AG04450 (cell line): ENCODE data around the gene HOGA1. TPM values are rescaled to one million over a fixed set of nuclear protein-coding genes. Genes with fewer than 3 reads are reported as not detected.
"Not testable (repeated sequence)": the region's sequence is repeated elsewhere in the genome, so short reads cannot be mapped to it uniquely, and the experiment has no call there.

Experiments used
- CTCF ChIA-PET: fragments of 300-600, 350-600 bp; formaldehyde crosslinking; extraction: SDS; loops from one replicate; lab custom pipeline; 2022; ENCODE audit warnings: antibody characterized with exemption, inconsistent platforms; lab: Charles Lee
- POLR2A ChIA-PET: fragments of 350-600 bp; formaldehyde crosslinking; extraction: SDS; loops from one replicate; lab custom pipeline; 2021; ENCODE audit warnings: antibody characterized with exemption, inconsistent platforms; lab: Yijun Ruan, JAX
- DNase-seq: peaks from one replicate; pipeline ENCODE4 v3.0.0-alpha.2; 2011; ENCODE audit warnings: low read depth, low spot score
- H3K27ac ChIP-seq: one replicate; pipeline ENCODE4 v1.5.1; 2012; ENCODE audit warnings: low read depth, low read length, control low read depth
- H3K27me3 ChIP-seq: one replicate; pipeline ENCODE4 v1.6.0; 2012; ENCODE audit warnings: low read length; ENCODE audit not compliant: control insufficient read depth, insufficient read depth
- H3K4me3 ChIP-seq: 2 replicates; pipeline ENCODE4 v1.5.1; 2011; ENCODE audit warnings: mild to moderate bottlenecking, low read depth, low read length, control low read depth
- H3K9me3 ChIP-seq: 2 replicates; pipeline ENCODE4 v1.5.1; 2012; ENCODE audit warnings: low read length; ENCODE audit not compliant: control insufficient read depth, insufficient read depth
- polyA plus RNA-seq: library from polyadenylated mRNA; depleted of rRNA; stranded (reverse); fragments of >200 nt; gene quantifications from 2 replicates; pipeline ENCODE4 v1.2.3, GENCODE V29; 2011
- TF ChIP-seq, protein P1 (sequence below): IDR thresholded peaks from 2 replicates; pipeline ENCODE4 v1.5.1; 2011; ENCODE audit warnings: low read depth, low read length, control low read depth, inconsistent platforms

The HOGA1 gene
- polyA plus RNA-seq, 1 experiment: 0.53 TPM

DNA sequence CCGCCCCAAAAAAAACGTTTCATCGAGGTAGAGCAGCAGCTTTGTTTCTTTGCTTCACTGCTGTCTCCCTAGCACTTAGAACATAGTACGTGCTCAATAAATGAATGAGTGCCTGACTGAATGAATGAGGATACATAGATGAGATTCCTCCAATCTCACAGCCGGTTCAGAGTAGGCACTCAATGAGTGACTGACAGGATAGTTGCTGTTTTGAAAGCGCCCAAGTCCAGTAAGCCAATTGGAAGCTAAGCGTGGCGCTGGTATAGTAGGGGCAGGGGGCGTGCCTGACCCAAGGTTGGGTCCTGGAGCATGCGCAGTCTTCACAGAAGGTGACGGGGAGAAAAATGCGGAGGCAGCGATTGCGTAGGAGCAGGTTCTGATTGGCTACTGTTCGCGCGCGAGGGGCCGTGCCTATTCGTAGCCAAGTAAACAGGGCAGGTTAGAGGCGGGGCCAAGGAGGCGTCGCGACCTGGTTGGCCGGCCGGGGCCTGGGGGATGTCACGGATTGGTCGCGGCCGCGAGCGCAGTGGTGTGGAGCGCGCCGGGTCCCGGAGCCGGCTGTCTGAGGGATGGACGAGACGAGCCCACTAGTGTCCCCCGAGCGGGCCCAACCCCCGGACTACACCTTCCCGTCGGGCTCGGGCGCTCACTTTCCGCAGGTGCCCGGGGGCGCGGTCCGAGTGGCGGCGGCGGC, 56.1 kb downstream of the HOGA1 start, which contains the start of gene PI4K2A:
PI4K2A (plus strand) TSS at position 498 of the 694 bp plus-strand sequence; CDS start at position 570, 72 bp downstream.
- TF ChIP-seq, protein P1, sequence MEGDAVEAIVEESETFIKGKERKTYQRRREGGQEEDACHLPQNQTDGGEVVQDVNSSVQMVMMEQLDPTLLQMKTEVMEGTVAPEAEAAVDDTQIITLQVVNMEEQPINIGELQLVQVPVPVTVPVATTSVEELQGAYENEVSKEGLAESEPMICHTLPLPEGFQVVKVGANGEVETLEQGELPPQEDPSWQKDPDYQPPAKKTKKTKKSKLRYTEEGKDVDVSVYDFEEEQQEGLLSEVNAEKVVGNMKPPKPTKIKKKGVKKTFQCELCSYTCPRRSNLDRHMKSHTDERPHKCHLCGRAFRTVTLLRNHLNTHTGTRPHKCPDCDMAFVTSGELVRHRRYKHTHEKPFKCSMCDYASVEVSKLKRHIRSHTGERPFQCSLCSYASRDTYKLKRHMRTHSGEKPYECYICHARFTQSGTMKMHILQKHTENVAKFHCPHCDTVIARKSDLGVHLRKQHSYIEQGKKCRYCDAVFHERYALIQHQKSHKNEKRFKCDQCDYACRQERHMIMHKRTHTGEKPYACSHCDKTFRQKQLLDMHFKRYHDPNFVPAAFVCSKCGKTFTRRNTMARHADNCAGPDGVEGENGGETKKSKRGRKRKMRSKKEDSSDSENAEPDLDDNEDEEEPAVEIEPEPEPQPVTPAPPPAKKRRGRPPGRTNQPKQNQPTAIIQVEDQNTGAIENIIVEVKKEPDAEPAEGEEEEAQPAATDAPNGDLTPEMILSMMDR: no peak
- no peaks in the 10 kb centered on the region; the same call in 1 of the 2 replicates for H3K9me3 ChIP-seq
- H3K27ac ChIP-seq: peak within 1 kb of the TSS; percentile 73
- H3K27me3 ChIP-seq: no peaks in the 10 kb centered on the region
- ChIA-PET CTCF (interaction anchor here (1.0 to 2.0 kb wide), 2 partner anchors 27 to 68 kb away, joined by 3 to 10 read pairs; partner anchors contain the start of gene ANKRD2), POLR2A (interaction anchor here (0.6 to 3.0 kb wide), 5 partner anchors 9 to 101 kb away, joined by 3 to 19 read pairs (median 5); partner anchors contain the start of gene AVPI1)
- H3K4me3 ChIP-seq: peak within 1 kb of the TSS; percentile 83
- DNase-seq: peak; percentile 98

GRCh38 chr10:97640868-97641811, 57.0 kb downstream of the HOGA1 start:
- POLR2A ChIA-PET: interaction anchor here (0.5 to 3.0 kb wide), 5 partner anchors 8 to 73 kb away, joined by 3 to 19 read pairs (median 5); partner anchors contain the start of genes AVPI1 and MARVELD1
- peak overlapping the region; percentile 83 for H3K4me3 ChIP-seq
- H3K9me3 ChIP-seq: no peaks in the 10 kb centered on the region; the same call in 1 of the 2 replicates
- TF ChIP-seq, protein P1: no peak
- CTCF ChIA-PET: interaction anchor here (0.8 to 2.0 kb wide), 4 partner anchors 28 to 141 kb away, joined by 3 to 10 read pairs (median 3); partner anchors contain the start of gene ANKRD2
- peak overlapping the region; percentile 73 for H3K27ac ChIP-seq
- H3K27me3 ChIP-seq: no peaks in the 10 kb centered on the region
- peak; percentile 24 for DNase-seq

DNA sequence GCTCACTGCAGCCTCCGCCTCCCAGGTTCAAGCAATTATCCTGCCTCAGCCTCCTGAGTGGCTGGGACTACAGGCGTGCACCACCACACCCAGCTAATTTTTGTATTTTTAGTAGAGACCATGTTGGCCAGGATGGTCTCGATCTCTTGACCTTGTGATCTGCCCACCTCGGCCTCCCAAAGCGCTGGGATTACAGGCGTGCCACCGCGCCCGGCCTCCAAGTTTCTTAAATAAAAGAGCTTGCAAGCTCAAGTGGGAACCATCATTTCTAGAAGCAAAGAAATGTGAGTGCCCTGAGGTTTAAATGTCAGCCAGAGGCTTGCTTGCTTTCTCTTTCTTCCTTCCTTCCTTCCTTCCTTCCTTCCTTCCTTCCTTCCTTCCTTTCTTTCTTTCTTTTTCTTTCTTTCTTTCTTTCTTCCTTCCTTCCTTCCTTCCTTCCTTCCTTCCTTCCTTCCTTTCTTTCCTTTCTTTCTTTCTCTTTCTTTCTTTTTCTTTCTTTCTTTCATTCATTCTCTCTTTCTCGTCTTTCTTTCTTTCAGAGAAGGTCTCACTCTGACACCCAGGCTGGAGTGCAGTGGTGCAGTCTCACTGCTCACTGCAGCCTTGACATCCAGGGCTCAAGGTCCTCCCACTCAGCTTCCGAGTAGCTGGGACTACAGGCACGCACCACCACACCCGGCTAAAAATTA, 58.4 kb downstream of the HOGA1 start:
- ChIA-PET POLR2A (interaction anchor here (3.0 kb wide), 1 partner anchor 44 kb away, joined by 19 read pairs; the partner anchor contains the start of gene AVPI1), CTCF (interaction anchor here (0.6 to 1.3 kb wide), 2 partner anchors 11 to 30 kb away, joined by 3 to 4 read pairs; no protein-coding TSS in a partner anchor)
- H3K9me3 ChIP-seq: not testable (repeated sequence)

DNA sequence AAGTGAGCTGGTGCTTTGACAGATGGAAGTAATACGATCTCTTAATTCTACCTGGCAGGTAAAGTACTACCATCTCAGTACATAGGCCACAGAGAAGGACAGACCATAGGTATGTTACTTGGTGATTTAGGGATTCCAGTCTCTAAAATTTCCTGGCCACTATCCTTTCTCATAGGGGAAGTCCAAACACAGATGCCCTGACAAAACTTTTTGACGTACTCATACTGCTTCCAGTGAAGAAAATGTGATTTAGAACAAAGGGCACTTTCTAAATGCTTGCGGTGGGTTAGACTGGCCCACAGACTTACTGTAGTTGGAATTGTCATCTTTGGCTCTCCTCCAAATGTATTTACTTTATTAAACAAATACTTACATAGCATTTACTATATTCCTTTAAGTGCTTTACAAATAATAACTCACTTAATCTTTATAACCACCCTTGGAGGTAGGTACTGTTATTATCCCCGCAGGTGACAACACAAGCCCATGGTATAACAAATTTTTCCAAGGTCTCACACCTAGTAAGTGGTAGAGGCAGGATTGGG, 59.3 kb downstream of the HOGA1 start:
- Histone ChIP-seq H3K27me3 (no peaks in the 10 kb centered on the region), H3K9me3 (no peaks in the 10 kb centered on the region; the same call in 1 of the 2 replicates), H3K27ac (no peak overlapping the region), H3K4me3 (no peak overlapping the region)
- ChIA-PET POLR2A (no interaction called here), CTCF (interaction anchor here (1.3 to 1.4 kb wide), 2 partner anchors 31 to 33 kb away, joined by 3 to 6 read pairs; no protein-coding TSS in a partner anchor)
- TF ChIP-seq, protein P1: no peak
- no peak for DNase-seq

More for the DNA sequence above, 58.4 kb downstream of the HOGA1 start:
- DNase-seq, H3K4me3 ChIP-seq, H3K27ac ChIP-seq, H3K27me3 ChIP-seq: not testable (repeated sequence)
